ENCODE data around the gene ARHGAP24.

GRCh38 chr4:86035688-86036087, 560.7 kb downstream of the ARHGAP24 start:
- TF ChIP-seq CTCF (IDR thresholded peaks at IDR 0.05) (no peak), POLR2A (IDR thresholded peaks at IDR 0.05) (no peak), EP300 (IDR thresholded peaks at IDR 0.05) (no peak)

Measured in ovary (tissue), 3 donors.